HCT116 (cell line): ENCODE measurements around the gene STIM1. TPM values are rescaled to one million over a fixed set of nuclear protein-coding genes. Genes with fewer than 3 reads are reported as not detected.

ENCODE experiments used
- ATAC-seq: fragments of 200-7000 bp; cut with Tn5 transposase; 2 replicates; pipeline ENCODE4 v1.9.1; 2020; ENCODE audit warnings: mild to moderate bottlenecking, moderate library complexity
- BruUV-seq: library from RNA; stranded (reverse); fragments of 400-500 nt; replicated peaks from 2 replicates; lab custom pipeline; 2021; lab: Mats Ljungman, UMichigan
- CTCF ChIA-PET: fragments of 300-600 bp; sonication (Branson Sonifier 250); formaldehyde crosslinking; loops from one replicate; lab custom pipeline; 2021; ENCODE audit warnings: antibody characterized with exemption; lab: Charles Lee
- POLR2A ChIA-PET: fragments of 300-600, 350-600 bp; sonication (Branson Sonifier 250); formaldehyde crosslinking; loops from one replicate; lab custom pipeline; 2021; ENCODE audit warnings: antibody characterized with exemption; lab: Charles Lee
- RAD21 ChIA-PET, 2 experiments: fragments of 300-600 bp; sonication (Branson Sonifier 250); formaldehyde crosslinking; loops; one replicate each; lab custom pipeline; 2023; ENCODE audit warnings: low total read pairs in 2 of 2; ENCODE audit not compliant: uncharacterized antibody in 2 of 2, unreplicated experiment in 2 of 2, low non-redundant PET in 1 of 2; lab: Charles Lee
- DNase-seq: peaks from one replicate; pipeline ENCODE4 v3.0.0-alpha.2; 2010; ENCODE audit warnings: low read depth, low spot score
- H2AFZ ChIP-seq: fragments of 200-600 bp; shearing (Covaris generic), sonication (generic); 2 replicates; pipeline ENCODE4 v1.6.1; 2017; ENCODE audit warnings: low read depth, mixed run types, mixed read lengths, antibody characterized with exemption, low read length; ENCODE audit not compliant: poor library complexity, severe bottlenecking
- H3K27ac ChIP-seq: 2 replicates; pipeline ENCODE4 v1.5.1; 2012; ENCODE audit warnings: low read depth, low read length
- H3K27me3 ChIP-seq: fragments of 200-600 bp; sonication (generic); 2 replicates; pipeline ENCODE4 v1.6.1; 2016; ENCODE audit warnings: mixed run types, low read length, mixed read lengths; ENCODE audit not compliant: insufficient read depth
- H3K36me3 ChIP-seq, 2 experiments: fragments of 200-500 bp in 1 of 2; fragments of 200-600 bp in 1 of 2; sonication (Bioruptor generic) in 1 of 2; sonication (generic) in 1 of 2; 2 replicates each; pipeline versions ENCODE4 v1.5.1 to v1.6.1; 2014 to 2016; ENCODE audit warnings: low read length in 2 of 2, inconsistent platforms in 1 of 2, mixed read lengths in 1 of 2, mixed run types in 1 of 2; ENCODE audit not compliant: insufficient read depth in 2 of 2, control insufficient read depth in 1 of 2
- H3K4me1 ChIP-seq, 2 experiments: fragments of 200-600 bp in 1 of 2; sonication (generic) in 1 of 2; 2 replicates each; pipeline versions ENCODE4 v1.5.1 to v1.6.1; 2012 to 2017; ENCODE audit warnings: low read length in 2 of 2, inconsistent platforms in 1 of 2, mild to moderate bottlenecking in 1 of 2, mixed read lengths in 1 of 2, mixed run types in 1 of 2, moderate library complexity in 1 of 2; ENCODE audit not compliant: insufficient read depth in 2 of 2, control insufficient read depth in 1 of 2
- H3K4me2 ChIP-seq: fragments of 200-600 bp; sonication (generic); 2 replicates; pipeline ENCODE4 v1.6.1; 2017; ENCODE audit warnings: mixed run types, low read length, mixed read lengths
- H3K4me3 ChIP-seq, 2 experiments: fragments of 200-600 bp in 1 of 2; sonication (generic) in 1 of 2; replicated peaks in 1 of 2; 2 replicates each; pipeline ENCODE4 v1.5.1; 2011 to 2016; ENCODE audit warnings: low read length in 2 of 2, control low read depth in 1 of 2, low read depth in 1 of 2, mild to moderate bottlenecking in 1 of 2, mixed read lengths in 1 of 2, mixed run types in 1 of 2
- H3K79me2 ChIP-seq: fragments of 200-600 bp; sonication (generic); 2 replicates; pipeline ENCODE4 v1.6.1; 2017; ENCODE audit warnings: mild to moderate bottlenecking, mixed run types, low read length, moderate library complexity, mixed read lengths; ENCODE audit not compliant: insufficient read depth
- H3K9ac ChIP-seq: fragments of 200-600 bp; sonication (generic); 2 replicates; pipeline ENCODE4 v1.6.1; 2016; ENCODE audit warnings: low read length, mixed read lengths
- H3K9me2 ChIP-seq: fragments of 200-600 bp; sonication (generic), shearing (Covaris generic); 2 replicates; pipeline ENCODE4 v1.6.1; 2017; ENCODE audit warnings: mixed run types, mild to moderate bottlenecking, moderate library complexity; ENCODE audit not compliant: insufficient read depth
- H3K9me3 ChIP-seq, 2 experiments: fragments of 200-500 bp in 1 of 2; fragments of 200-600 bp in 1 of 2; sonication (Bioruptor generic) in 1 of 2; sonication (generic) in 1 of 2; 2 replicates each; pipeline ENCODE4 v1.6.1; 2014 to 2017; ENCODE audit warnings: low read length in 2 of 2, mixed read lengths in 2 of 2, inconsistent platforms in 1 of 2, low read depth in 1 of 2, mild to moderate bottlenecking in 1 of 2, mixed run types in 1 of 2, moderate library complexity in 1 of 2; ENCODE audit not compliant: control insufficient read depth in 1 of 2, insufficient read depth in 1 of 2
- H4K20me1 ChIP-seq: fragments of 200-600 bp; sonication (generic), shearing (Covaris generic); 2 replicates; pipeline ENCODE4 v1.6.1; 2017; ENCODE audit warnings: mixed run types, mild to moderate bottlenecking, moderate library complexity; ENCODE audit not compliant: insufficient read depth
- ATF3 ChIP-seq: IDR thresholded peaks from 2 replicates; pipeline ENCODE4 v1.6.1; 2012
- CBX3 ChIP-seq: IDR thresholded peaks from 2 replicates; pipeline ENCODE4 v1.6.1; 2012; ENCODE audit warnings: low read depth
- CEBPB ChIP-seq: IDR thresholded peaks from 2 replicates; pipeline ENCODE4 v1.6.1; 2012; ENCODE audit warnings: low read depth
- CTCF ChIP-seq, 3 experiments: fragments of 200-600 bp in 1 of 3; sonication (generic) in 1 of 3; IDR thresholded peaks in 2 of 3; conservative IDR thresholded peaks in 1 of 3; 2 replicates each; pipeline ENCODE4 v1.5.1; 2012 to 2017; ENCODE audit warnings: low read depth in 2 of 3, low read length in 2 of 3, antibody characterized with exemption in 1 of 3, borderline replicate concordance in 1 of 3, control low read depth in 1 of 3, mild to moderate bottlenecking in 1 of 3, mixed read lengths in 1 of 3, mixed run types in 1 of 3, moderate library complexity in 1 of 3; ENCODE audit not compliant: insufficient read depth in 1 of 3
- EGR1 ChIP-seq: IDR thresholded peaks from 2 replicates; pipeline ENCODE4 v1.6.1; 2012; ENCODE audit warnings: low read depth
- ELF1 ChIP-seq: IDR thresholded peaks from 2 replicates; pipeline ENCODE4 v1.6.1; 2012; ENCODE audit warnings: low read depth, borderline replicate concordance
- EZH2phosphoT487 ChIP-seq: fragments of 200-600 bp; IDR thresholded peaks from 2 replicates; pipeline ENCODE4 v1.6.1; 2018; ENCODE audit warnings: antibody characterized with exemption, borderline replicate concordance
- FOSL1 ChIP-seq: IDR thresholded peaks from 2 replicates; pipeline ENCODE4 v1.6.1; 2012; ENCODE audit warnings: low read depth
- JUND ChIP-seq: IDR thresholded peaks from 2 replicates; pipeline ENCODE4 v1.6.1; 2012
- POLR2A ChIP-seq: IDR thresholded peaks from 2 replicates; pipeline ENCODE4 v1.7.0; 2011; ENCODE audit warnings: borderline replicate concordance; ENCODE audit not compliant: insufficient read depth, insufficient read length; ENCODE audit errors: extremely low read depth
- POLR2AphosphoS5 ChIP-seq: IDR thresholded peaks from 2 replicates; pipeline ENCODE4 v1.6.1; 2011; ENCODE audit warnings: mild to moderate bottlenecking, low read depth, low read length, moderate library complexity
- RAD21 ChIP-seq: IDR thresholded peaks from 2 replicates; pipeline ENCODE4 v1.6.1; 2012; ENCODE audit warnings: low read depth, mild to moderate bottlenecking
- SP1 ChIP-seq: IDR thresholded peaks from 2 replicates; pipeline ENCODE4 v1.6.1; 2012; ENCODE audit warnings: low read depth
- SRF ChIP-seq: IDR thresholded peaks from 2 replicates; pipeline ENCODE4 v1.6.1; 2012; ENCODE audit warnings: low read depth
- TCF7L2 ChIP-seq: IDR thresholded peaks from 2 replicates; pipeline ENCODE4 v1.7.0; 2011; ENCODE audit warnings: borderline replicate concordance, inconsistent platforms; ENCODE audit not compliant: insufficient read depth, insufficient read length; ENCODE audit errors: extremely low read depth
- YY1 ChIP-seq: IDR thresholded peaks from 2 replicates; pipeline ENCODE4 v1.6.1; 2011; ENCODE audit warnings: low read length, low read depth, moderate library complexity, mild to moderate bottlenecking; ENCODE audit not compliant: insufficient replicate concordance; ENCODE audit errors: extremely low read depth
- ZFX ChIP-seq: fragments of 450-650 bp; IDR thresholded peaks from 2 replicates; pipeline ENCODE4 v1.6.1; 2017
- ZNF274 ChIP-seq: fragments of 200-500 bp; sonication (Bioruptor generic); IDR thresholded peaks from 2 replicates; pipeline ENCODE4 v1.6.1; 2014; ENCODE audit warnings: mild to moderate bottlenecking, low read depth, low read length, inconsistent platforms
- intact Hi-C: fragments of 100-400 bp; cut with micrococcal nuclease; formaldehyde crosslinking; loops from 2 replicates; pipeline ENCODE4 v1.10.0; 2022
- total RNA-seq: library from RNA; stranded (reverse); gene quantifications from one replicate; pipeline ENCODE4 v1.2.1, GENCODE V29; 2021; ENCODE audit not compliant: unreplicated experiment
- TF ChIP-seq, protein P1 (sequence below): IDR thresholded peaks from 2 replicates; pipeline ENCODE4 v1.6.1; 2011; ENCODE audit warnings: mild to moderate bottlenecking, low read length, moderate library complexity; ENCODE audit not compliant: insufficient replicate concordance; ENCODE audit errors: extremely low read depth
- TF ChIP-seq, protein P2 (sequence below): IDR thresholded peaks from 2 replicates; pipeline ENCODE4 v1.6.1; 2012; ENCODE audit warnings: low read depth

STIM1 gene
- total RNA-seq, 1 experiment from 2014 or later, result 22.3 TPM

GRCh38 chr11:3981084-3981633 lies 125.7 kb downstream of the STIM1 start:
- Histone ChIP-seq H4K20me1 (no peaks in the 10 kb centered on the region), H2AFZ (no peak overlapping the region), H3K36me3 (no peaks in the 10 kb centered on the region), H3K9me2 (no peaks in the 10 kb centered on the region), H3K4me3 (no peak overlapping the region), H3K9me3 (no peaks in the 10 kb centered on the region), H3K4me1 (no peaks in the 10 kb centered on the region), H3K9ac (no peak overlapping the region), H3K79me2 (no peaks in the 10 kb centered on the region), H3K27me3 (no peaks in the 10 kb centered on the region), H3K27ac (no peak overlapping the region), H3K4me2 (no peak overlapping the region)
- TF ChIP-seq EZH2phosphoT487 (no peak), RAD21 (no peak), ZNF274 (no peak), TCF7L2 (no peak), ZFX (no peak), POLR2A (no peak), CTCF (IDR thresholded peaks at IDR 0.05 in 2 of 3, conservative IDR thresholded peaks at IDR 0.05 in 1 of 3; ENCODE audit: borderline replicate concordance in 1 of 3, insufficient read depth in 1 of 3, low read depth in 2 of 3, low read length in 2 of 3) (no peak), CBX3 (no peak), YY1 (no peak), JUND (no peak), FOSL1 (no peak), SP1 (no peak), ATF3 (no peak), EGR1 (no peak), SRF (no peak), ELF1 (no peak), CEBPB (no peak), POLR2AphosphoS5 (no peak)
- TF ChIP-seq, protein P1, sequence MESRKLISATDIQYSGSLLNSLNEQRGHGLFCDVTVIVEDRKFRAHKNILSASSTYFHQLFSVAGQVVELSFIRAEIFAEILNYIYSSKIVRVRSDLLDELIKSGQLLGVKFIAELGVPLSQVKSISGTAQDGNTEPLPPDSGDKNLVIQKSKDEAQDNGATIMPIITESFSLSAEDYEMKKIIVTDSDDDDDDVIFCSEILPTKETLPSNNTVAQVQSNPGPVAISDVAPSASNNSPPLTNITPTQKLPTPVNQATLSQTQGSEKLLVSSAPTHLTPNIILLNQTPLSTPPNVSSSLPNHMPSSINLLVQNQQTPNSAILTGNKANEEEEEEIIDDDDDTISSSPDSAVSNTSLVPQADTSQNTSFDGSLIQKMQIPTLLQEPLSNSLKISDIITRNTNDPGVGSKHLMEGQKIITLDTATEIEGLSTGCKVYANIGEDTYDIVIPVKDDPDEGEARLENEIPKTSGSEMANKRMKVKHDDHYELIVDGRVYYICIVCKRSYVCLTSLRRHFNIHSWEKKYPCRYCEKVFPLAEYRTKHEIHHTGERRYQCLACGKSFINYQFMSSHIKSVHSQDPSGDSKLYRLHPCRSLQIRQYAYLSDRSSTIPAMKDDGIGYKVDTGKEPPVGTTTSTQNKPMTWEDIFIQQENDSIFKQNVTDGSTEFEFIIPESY, result no peak
- TF ChIP-seq, protein P2, sequence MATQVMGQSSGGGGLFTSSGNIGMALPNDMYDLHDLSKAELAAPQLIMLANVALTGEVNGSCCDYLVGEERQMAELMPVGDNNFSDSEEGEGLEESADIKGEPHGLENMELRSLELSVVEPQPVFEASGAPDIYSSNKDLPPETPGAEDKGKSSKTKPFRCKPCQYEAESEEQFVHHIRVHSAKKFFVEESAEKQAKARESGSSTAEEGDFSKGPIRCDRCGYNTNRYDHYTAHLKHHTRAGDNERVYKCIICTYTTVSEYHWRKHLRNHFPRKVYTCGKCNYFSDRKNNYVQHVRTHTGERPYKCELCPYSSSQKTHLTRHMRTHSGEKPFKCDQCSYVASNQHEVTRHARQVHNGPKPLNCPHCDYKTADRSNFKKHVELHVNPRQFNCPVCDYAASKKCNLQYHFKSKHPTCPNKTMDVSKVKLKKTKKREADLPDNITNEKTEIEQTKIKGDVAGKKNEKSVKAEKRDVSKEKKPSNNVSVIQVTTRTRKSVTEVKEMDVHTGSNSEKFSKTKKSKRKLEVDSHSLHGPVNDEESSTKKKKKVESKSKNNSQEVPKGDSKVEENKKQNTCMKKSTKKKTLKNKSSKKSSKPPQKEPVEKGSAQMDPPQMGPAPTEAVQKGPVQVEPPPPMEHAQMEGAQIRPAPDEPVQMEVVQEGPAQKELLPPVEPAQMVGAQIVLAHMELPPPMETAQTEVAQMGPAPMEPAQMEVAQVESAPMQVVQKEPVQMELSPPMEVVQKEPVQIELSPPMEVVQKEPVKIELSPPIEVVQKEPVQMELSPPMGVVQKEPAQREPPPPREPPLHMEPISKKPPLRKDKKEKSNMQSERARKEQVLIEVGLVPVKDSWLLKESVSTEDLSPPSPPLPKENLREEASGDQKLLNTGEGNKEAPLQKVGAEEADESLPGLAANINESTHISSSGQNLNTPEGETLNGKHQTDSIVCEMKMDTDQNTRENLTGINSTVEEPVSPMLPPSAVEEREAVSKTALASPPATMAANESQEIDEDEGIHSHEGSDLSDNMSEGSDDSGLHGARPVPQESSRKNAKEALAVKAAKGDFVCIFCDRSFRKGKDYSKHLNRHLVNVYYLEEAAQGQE, result no peak
- no TSS peak for BruUV-seq
- intact Hi-C loops, result no loop called here
- ChIA-PET POLR2A (no interaction called here), CTCF (no interaction called here), RAD21 (no interaction called here)
- ATAC-seq (no peak), DNase-seq (no peak)
